Fibroblast of villous mesenchyme (primary cell): Measurements from ENCODE around the gene NRG4. TPM values are rescaled to one million over a fixed set of nuclear protein-coding genes. Genes with fewer than 3 reads are reported as not detected.

Source experiments
- DNase-seq: peaks from one replicate; pipeline ENCODE4 v3.0.0-alpha.2; 2010; ENCODE audit warnings: low read depth
- H3K4me3 ChIP-seq: 2 replicates; pipeline ENCODE4 v1.5.1; 2011; ENCODE audit warnings: low read depth, mild to moderate bottlenecking, low read length
- CTCF ChIP-seq: IDR thresholded peaks from 2 replicates; pipeline ENCODE4 v1.5.1; 2012; ENCODE audit warnings: low read depth, mild to moderate bottlenecking, low read length; ENCODE audit not compliant: insufficient read depth
- total RNA-seq: library from RNA; depleted of rRNA; stranded (reverse); fragments of >200 nt; gene quantifications from 2 replicates; pipeline ENCODE4 v1.2.3, GENCODE V29; 2012

The NRG4 gene
- total RNA-seq, 1 donor = under 0.01 TPM

DNA sequence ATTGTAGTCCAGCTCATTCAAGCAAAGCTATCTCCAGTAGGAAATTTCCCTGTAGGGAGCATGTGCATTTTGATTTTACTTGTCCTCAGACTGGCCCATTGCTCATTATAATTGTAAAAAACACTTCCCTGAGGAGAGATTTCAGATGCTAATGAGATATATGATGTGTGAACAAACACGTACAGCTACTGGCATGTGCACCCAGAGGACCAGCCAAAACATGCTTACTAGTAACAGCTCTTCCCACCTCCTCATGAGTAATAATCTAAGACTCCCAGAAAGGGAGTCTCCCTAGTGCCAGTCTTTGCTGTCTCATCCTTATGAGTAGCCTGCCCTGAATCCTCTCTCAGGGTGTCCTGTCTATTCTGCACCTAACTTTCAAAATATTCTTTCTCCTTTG lies 65.1 kb downstream of the NRG4 start:
- no peak for TF ChIP-seq CTCF

DNA sequence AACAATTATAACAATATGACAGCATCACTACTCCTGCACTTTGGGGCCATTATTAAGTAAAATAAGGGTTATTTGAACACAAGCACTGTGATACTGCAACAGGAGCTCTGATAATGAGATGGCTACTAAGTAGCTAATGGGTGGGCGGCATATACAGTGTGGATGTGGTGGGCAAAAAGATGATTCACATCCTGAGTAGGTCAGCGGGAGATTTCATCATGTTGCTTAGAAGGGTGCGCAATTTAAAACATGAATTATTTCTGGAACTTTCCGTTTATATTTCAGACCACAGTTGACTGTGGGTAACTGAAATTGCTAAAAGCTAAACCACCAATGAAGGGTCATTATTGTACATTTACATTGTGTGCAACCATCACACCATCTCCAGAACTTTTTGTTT lies 66.3 kb downstream of the NRG4 start:
- H3K4me3 ChIP-seq = no peak overlapping the region
- peak; percentile 66 for DNase-seq

More for the DNA sequence above, 65.1 kb downstream of the NRG4 start:
- peak; percentile 39 for DNase-seq
- H3K4me3 ChIP-seq = no peak overlapping the region

DNA sequence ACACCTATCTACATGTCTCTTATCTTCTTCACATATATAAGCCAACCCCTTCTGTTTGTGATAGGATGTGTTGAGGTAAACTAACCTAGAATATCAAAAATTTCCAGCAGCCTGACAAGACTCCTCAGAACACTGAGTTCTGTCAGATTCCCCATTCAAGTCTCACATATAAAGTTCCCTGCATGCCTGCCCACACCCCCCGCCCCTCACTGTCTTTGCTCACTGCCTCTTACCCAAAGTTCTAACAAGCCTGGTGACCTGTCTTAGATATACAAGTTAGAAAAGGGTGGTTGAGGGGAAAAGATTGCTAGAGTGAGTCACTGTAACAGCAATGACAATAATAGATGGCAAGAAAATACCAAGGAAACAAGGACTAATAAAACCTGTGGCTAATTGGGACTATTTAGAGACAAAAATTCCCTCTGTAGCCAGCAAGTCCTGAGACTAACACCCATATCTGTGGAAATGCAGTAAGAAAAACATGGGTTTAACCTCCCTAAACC lies 68.5 kb downstream of the NRG4 start:
- TF ChIP-seq CTCF = no peak
- no peak for DNase-seq
- H3K4me3 ChIP-seq = no peak overlapping the region

More for the DNA sequence above, 66.3 kb downstream of the NRG4 start:
- no peak for TF ChIP-seq CTCF

GRCh38 chr15:75943246-75943645 lies 69.0 kb downstream of the NRG4 start:
- no peak for TF ChIP-seq CTCF
- H3K4me3 ChIP-seq = no peak overlapping the region

DNA sequence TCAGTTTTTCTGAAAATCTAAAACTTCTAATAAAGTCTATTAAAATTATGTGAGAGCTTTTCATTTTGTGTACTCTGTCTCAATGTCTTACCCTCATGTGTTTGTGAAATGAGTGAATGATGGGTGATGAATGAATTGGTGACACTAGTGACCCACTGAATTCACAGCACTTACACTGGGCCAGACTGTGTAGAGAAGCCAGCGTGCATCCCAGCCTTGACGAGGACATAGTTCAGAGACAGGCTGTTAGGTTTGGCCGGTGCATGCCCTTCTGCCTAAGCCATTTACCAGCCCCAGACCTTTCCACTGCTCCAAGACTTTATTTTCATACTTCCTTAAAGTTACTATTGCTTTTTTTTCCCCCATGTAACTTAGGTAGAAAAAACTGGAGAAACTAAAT lies 69.8 kb downstream of the NRG4 start:
- no peak overlapping the region for H3K4me3 ChIP-seq
- no peak for TF ChIP-seq CTCF
- no peak for DNase-seq

More at GRCh38 chr15:75943246-75943645, 69.0 kb downstream of the NRG4 start:
- DNase-seq = no peak

DNA sequence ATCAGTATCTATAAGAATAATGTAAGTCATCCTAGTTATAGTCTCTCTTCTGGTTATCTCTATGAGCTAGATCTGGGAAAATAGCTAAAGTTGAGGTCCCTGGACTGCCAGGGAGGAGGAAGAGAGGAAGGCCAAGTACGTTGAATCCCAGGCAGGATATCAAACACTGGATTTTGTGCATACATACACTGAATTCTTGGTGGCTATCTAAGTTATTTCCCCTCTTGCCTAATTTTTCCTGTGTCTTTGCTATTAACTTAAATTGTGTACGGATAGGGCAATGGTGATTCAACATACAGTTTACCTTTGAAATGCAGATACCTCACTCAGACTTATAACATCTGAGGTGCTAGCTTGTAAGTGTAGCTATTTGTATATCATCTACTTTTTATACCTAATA lies 81.4 kb downstream of the NRG4 start:
- TF ChIP-seq CTCF = no peak
- H3K4me3 ChIP-seq = no peak overlapping the region
- no peak for DNase-seq
